AG09309 (cell line): Measurements from ENCODE around the gene SASH1.

ENCODE experiments used
- DNase-seq: peaks from one replicate; pipeline ENCODE4 v3.0.0-alpha.2; 2010; ENCODE audit warnings: low read depth
- H3K4me3 ChIP-seq: 2 replicates; pipeline ENCODE4 v1.5.1; 2011; ENCODE audit warnings: mild to moderate bottlenecking, low read depth, low read length, moderate library complexity; ENCODE audit not compliant: control insufficient read depth
- TF ChIP-seq, protein P1 (sequence below): IDR thresholded peaks from 2 replicates; pipeline ENCODE4 v1.5.1; 2011; ENCODE audit warnings: mild to moderate bottlenecking, low read depth, low read length, inconsistent platforms; ENCODE audit not compliant: insufficient read depth, control insufficient read depth; ENCODE audit errors: missing control alignments

Gene SASH1

DNA sequence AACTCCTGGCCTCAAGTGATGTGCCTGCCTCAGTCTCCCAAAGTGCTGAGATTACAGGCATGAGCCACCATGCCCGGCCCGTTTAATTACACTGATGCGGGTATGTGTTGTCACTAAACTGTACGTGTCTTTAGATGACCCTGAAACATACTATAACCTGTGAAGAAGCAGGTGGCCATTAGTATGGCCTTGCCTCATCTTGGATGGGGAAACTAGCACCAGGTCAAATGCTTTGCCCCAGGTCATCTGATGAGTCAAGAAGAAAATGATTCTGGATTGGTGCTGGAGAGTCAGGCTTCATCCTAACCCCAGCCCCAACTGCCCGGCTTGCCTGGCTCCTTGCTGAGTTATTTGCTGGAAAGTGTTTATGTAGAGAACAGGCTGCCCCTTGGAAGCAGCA, 2.9 kb upstream of the SASH1 start:
- no peak overlapping the region for H3K4me3 ChIP-seq
- TF ChIP-seq, protein P1, sequence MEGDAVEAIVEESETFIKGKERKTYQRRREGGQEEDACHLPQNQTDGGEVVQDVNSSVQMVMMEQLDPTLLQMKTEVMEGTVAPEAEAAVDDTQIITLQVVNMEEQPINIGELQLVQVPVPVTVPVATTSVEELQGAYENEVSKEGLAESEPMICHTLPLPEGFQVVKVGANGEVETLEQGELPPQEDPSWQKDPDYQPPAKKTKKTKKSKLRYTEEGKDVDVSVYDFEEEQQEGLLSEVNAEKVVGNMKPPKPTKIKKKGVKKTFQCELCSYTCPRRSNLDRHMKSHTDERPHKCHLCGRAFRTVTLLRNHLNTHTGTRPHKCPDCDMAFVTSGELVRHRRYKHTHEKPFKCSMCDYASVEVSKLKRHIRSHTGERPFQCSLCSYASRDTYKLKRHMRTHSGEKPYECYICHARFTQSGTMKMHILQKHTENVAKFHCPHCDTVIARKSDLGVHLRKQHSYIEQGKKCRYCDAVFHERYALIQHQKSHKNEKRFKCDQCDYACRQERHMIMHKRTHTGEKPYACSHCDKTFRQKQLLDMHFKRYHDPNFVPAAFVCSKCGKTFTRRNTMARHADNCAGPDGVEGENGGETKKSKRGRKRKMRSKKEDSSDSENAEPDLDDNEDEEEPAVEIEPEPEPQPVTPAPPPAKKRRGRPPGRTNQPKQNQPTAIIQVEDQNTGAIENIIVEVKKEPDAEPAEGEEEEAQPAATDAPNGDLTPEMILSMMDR, result no peak
- DNase-seq, result no peak

DNA sequence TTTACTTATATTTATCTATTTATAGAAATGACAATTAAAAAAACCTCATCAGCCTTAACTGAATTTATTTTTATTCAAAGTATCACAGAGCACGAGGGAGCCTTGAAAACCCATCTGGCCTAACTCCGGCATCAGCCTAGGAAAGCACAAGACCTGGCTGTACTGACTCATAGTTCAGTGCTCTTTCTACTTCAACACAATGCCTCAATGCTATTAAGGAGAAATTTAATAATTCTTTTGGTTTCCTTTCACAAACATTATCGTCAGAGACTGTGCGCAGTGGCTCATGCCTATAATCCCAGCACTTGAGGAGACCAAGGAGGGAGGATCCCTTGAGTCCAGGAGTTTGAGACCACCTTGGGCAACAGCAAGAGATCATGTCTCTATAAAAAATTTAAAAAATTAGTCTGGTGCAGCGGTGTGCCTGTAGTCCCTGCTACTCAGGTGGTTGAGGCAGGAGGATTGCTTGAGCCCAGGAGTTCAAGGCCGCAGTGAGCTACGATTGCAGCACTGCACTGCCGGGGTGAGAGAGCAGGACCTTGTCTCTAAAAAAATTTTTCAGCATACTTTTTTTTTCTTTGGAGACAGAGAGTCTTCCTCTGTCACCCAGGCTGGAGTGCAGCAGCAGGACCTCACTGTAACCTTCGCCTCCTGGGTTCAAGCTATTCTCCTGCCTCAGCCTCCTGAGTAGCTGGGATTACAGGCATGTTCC, 1.9 kb upstream of the SASH1 start:
- no peak for DNase-seq
- H3K4me3 ChIP-seq, result no peak overlapping the region
- TF ChIP-seq, protein P1, result no peak

DNA sequence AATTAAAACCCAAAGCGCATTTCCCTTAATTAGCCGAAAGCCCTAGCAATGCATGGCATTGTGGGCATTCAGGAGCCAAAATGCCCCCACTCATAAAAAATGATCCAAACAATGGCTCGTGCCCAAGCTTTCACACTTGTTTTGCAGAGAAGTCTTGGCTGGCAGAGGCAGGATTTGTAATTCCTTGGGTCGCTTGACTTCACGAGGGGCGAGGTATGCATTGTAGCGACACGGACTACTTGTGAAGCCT, 613 bp upstream of the SASH1 start:
- TF ChIP-seq, protein P1, result no peak
- peak overlapping the region; percentile 73 for H3K4me3 ChIP-seq
- no peak for DNase-seq

DNA sequence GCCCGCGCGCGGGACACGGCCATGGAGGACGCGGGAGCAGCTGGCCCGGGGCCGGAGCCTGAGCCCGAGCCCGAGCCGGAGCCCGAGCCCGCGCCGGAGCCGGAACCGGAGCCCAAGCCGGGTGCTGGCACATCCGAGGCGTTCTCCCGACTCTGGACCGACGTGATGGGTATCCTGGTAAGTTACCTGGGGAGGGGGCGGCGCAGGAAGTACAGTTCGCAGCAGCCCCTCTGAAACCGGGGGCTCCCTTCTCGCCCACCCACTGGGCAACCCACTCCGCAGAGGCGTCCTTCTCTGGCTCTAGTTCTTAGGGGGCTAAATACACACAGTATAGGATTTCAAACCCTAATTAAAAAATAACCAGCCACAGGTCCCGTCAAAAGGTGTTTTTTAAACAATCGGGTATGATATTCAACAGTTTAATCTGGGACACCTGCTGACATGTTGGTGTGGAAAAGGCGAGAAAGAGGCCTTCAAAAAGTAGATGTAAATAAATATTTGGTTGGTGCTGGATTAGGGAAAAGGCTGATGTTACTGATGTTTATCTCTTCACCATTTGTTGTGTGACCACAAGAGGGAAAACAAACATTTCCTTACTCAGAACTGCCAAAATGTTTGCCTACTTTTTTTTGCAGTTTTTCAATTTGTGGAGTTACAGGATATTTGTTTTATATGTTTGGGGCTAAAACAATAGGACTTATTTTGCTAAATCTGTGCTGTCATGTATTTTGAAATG, 577 bp downstream of the SASH1 start:
- H3K4me3 ChIP-seq, result peak overlapping the region; percentile 73
- DNase-seq, result no peak
- TF ChIP-seq, protein P1, result peak; percentile 15

DNA sequence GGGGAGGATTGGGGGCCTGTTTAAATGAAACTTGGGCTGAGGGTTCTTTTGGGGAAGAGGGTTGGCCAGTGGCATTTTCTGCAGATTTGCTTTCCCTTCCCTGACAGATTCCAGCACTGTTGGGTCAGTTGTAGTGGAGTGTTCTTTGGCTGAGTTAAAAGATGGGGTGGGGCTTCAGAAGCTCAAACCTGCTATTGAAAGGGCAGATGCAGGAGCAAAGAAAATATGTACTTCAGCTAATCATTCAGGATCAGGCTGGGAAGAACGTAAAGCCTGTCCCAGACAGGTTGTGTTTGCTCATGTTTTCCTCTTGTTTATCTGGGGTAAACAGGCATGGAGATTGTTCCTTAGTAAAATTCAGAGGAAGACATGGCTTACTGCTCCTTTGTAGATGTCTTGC, 2.5 kb downstream of the SASH1 start:
- DNase-seq, result no peak
- H3K4me3 ChIP-seq, result no peak overlapping the region
- TF ChIP-seq, protein P1, result no peak

DNA sequence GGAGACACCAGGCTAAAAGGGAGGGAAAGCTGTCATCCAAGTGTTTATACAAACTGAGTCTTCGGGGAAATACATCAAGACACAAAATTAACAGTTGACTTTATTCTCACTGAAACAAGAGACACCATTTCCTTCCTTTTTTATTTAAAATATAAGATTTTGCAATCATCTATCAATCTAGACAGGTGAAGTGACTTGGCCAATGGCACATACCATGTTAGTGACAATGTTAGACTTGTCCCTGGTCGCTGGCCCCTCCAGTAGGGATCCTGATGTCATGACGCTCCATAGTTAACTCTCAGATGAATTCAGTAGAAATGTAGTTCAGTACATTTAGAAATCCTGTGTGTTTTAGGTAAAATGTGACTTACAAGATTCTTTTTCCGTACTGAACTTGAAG, 2.9 kb downstream of the SASH1 start:
- no peak overlapping the region for H3K4me3 ChIP-seq
- TF ChIP-seq, protein P1, result no peak
- DNase-seq, result no peak
